KG1 (cell line): ENCODE data around the gene SUN1.

Source experiments
- DNase-seq: peaks from one replicate; lab custom pipeline; 2025; lab: John Stamatoyannopoulos, UW

Gene SUN1

DNA sequence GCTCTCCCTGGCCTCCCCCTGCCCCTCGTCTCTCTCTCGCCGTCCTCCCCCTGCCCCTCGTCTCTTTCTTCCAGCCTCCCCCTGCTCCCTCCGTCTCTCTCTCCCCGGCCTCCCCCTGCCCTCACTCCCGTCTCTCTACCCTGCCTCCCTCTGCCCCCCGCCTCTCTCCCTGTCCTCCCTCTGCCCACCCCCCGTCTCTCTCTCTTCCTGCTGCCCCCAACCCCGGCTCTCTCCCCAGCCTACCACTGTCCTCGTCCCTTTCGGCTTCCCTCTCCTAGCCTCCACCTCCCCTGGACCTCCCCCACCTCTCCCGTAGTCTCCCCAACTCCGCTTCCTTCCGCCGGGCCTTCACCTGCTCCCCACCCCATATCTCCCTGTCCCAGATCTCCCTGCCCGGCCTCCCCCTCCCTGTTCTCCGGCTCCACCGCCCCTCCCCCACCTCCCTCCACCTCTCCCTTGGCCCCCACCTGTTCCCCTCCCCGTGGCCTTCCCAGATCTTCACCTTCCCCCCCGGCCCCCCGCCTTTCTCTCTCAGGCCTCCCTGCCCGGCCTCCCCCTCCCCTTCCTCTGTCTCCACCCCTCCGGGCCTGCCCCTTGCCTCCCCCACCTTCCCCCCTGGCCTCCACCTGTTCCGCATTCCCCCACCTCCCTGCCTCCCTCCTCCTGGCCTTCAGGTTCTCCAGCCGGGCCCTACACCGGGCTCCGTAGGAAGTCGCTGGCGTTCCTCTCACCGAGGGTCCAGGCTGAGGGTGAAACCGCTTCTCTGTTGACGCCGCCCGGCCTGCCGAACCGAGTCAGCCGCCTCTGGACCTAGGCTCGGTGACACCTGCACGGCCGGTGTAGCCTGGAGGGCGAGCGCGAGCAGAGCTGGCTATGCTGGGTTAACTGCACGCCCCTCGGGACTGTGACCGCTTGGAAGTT, 45.3 kb downstream of the SUN1 start:
- DNase-seq: no peak

DNA sequence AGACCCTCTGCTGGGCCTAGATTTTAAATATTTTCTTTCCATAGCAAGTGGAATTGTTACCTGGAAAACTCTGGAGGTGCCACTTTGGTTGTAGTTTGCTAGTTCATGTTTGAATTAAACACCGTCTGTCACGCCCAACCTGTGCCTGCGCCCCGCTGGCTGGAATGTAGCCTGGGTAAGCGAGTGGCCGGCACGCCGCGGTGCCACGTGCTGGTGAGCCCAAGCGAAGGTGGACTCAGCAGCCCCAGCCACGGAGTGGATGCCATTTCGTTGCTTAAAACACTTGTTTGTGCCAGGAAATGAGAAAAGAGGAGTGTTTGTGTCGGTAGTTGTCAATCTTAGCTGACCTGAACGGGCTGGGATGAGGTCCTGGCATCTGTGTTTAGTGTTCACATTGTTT, 46.8 kb downstream of the SUN1 start:
- no peak for DNase-seq

DNA sequence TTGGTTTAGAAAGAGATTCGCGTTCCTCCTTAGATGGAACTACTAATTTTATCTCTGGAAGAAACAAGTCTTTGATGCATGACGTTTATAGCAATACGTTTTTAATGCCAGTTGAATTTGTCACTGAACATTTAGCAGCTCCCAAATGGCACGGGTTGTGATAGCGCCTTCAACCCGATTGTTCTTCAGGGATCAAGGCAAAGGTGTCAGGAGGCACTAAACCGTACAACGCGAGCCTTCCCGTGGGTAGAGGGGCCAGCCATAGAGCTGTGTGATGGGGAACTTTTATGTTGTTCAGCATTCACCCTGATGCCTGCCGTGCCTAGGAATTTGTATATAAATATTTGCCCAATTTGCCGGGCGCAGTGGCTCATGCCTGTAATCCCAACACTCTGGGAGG, 47.4 kb downstream of the SUN1 start:
- no peak for DNase-seq

DNA sequence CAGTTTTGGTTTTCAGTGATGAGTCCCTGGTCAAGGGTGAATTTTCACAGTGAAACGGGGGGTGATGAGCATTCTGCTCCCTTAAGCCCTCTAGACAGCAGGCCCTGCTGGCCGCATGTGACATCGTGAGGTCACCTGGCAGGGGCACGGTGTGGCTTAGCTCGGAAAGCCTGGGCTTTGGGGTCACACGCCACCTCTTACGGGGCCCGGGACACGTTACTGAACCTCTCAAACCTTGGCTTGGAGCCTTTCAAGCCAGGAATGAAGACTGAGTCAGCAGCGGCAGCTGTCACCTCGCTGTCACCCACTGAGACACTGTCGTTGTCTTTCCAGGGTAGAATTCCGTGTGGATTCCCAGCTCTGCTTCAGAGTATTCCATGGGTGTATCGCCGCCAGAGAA, 48.2 kb downstream of the SUN1 start:
- DNase-seq: no peak

DNA sequence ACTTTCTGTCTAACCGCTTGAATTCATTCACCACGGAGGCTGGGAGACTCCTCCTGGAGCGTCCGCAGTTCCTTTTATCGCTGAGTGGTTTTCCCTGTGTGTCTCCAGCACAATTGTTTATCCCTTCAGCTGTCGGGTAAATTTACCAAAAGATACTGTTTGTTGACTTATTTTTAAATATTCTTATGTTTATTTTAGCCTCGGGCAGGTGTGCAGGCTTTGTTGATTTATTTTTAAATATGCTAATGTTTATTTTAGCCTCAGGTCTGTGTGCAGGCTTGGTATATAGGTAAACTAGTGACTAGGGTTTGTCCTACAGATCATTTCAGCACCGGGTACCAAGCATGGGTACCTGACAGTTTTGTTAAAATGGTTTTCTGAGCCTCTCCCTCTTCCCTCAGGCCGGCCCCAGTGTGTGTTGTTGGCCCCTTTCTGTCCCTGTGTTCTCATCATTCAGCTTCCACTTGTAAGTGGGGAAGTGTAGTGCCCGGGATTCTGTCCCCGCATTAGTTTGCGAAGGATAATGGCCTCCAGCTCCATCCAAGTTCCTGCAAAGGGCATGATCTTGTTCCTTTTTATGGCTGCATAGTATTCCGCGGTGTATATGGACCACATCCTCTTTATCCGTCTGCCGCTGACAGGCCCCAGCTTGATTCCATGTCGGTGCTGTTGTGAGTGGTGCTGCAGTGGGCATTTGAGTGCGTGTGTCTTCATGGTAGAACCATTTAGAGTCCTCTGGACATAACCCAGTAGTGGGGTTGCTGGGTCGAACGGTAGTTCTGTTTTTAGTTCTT, 49.4 kb downstream of the SUN1 start:
- no peak for DNase-seq

DNA sequence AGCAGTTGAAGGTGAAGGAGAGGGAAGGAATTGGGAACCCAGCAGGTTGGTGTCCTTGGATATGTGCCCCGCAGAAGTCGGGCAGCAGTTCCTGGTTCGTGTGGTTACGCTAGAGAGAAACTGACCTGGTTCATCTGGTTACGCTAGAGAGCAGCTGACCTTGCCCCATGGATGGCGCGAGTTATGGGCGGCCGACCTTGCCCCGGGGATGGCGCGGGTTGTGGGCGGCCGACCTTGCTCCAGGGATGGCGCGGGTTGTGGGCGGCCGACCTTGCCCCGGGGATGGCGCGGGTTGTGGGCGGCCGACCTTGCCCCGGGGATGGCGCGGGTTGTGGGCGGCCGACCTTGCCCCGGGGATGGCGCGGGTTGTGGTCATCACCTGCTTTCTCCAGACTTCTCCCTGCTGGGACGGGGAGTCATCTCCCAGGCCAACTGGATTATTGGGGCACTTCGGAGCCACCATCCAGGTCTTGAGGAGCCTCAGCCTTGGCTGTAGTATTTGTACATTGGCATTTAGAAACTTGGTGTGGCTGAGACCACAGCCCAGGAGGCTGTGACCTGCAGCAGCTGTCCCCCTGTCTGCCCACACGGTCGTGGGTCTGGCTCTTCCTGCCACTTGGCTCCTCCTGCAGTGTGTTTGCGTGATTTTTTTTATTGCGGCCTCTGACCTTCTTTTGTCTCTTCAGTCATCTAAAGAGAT, 50.2 kb downstream of the SUN1 start:
- no peak for DNase-seq

DNA sequence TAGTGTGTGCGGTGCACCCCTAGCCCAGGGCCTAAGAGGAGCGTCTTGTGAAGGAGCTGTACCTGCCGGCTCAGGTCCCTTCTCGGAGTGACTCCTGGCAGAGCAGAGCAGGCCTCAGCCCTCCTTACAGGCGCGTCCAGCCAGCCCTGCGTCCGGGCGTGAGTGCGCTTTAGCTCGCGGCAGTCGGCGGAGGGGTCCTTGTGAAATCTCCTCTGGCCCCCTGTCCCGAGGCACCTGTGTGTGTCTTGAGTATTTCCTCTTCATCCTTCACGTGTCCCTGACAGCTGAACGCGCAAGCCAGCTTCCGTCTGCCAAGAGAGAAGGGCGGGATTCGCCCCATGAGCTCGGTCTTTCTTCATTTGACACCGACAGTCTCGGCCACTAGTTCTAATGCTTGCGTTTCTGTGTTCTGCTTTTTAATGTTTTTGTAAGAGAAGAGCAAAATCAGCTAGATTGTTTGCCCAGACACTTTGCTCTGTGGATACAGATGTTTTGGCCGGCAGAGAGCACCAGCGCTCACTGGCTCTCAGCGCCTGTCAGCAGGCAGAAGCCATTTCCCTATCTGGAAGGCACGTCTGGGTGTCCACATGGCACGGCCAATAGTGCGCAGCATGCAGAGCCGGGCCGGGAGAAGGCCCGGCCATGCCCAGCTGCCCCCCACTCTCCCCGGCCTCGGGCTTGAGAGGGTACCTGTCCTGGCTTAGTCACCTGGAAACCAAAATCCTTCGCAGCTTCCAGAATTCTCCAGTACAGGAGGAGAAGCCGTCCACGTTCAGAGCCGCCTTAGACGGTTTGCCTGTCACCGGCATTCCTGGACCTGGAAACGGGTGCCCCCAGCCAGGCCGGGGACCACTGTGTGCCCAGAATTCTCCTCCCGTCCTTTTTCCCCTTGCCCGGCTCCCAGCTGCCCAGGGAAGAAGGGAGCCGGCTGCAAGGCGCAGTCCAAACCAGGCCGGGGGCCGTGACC, 51.1 kb downstream of the SUN1 start:
- DNase-seq: no peak

DNA sequence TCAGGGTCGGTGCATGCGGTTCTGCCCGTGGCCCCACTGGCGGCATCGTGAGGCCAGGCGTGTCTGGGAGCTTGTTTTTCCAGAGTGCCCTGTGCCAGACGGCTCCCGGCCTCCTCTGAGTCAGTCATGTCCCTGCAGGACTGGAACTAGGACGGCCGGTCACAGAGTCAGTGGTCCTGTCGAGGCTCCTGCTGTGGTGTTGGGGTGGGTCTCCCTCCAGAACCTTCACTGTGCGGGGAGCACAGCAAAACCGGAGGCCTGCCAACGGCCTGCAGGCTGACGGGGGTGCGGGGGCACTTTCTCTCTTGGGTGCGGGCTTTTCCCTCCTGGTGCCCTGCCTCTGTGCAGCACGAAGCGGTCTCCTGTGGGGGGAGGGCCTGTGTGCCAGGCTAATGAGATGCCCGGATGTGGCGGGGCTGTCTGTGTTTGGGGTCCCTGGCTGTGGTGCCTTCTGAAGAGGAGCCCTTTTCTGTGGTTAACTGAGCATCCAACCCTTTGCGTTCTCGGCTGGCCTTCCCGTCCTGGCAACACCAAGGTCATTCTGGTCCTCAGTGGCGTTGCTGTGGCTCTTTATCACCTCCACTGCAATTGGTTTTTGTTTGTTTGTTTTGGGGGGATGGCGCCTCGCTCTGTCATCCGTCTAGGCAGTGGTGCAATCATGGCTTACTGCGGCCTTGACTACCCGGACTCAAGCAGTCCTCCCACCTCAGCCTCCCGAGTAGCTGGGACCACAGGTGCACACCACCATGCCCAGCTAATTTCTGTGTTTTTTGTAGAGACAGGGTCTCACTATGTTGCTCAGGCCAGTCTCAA, 52.1 kb downstream of the SUN1 start:
- DNase-seq: no peak

DNA sequence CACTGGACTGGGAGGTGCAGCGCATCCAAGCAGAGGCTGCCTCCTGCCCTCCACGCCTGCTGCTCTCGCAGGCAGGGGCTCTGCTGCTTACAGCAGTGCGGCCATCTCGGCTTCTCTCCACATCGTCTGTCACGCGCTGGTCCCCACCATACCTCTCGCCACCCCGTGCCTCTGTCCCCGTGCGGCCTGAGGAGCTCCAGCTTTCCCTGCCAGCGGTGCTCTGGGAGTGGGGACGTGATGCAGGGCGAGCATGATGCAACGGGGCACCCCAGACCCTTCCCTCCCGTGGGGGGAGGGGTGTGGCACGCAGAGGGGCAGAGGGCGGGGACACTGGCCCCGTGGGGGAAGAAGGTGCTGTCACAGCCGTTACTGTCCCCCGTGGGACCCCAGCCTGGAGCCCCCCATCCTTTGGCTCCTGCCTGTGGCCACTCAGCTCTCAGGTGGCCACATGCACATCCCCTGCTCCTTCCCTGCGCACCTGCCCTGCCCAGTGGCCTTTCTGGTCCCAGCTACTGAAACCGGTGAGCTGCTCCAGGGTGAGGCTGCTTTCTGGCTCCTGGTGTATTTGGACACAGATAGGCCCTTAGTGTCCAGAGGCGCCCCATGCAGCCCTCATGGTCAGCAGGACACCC, 53.1 kb downstream of the SUN1 start:
- no peak for DNase-seq

DNA sequence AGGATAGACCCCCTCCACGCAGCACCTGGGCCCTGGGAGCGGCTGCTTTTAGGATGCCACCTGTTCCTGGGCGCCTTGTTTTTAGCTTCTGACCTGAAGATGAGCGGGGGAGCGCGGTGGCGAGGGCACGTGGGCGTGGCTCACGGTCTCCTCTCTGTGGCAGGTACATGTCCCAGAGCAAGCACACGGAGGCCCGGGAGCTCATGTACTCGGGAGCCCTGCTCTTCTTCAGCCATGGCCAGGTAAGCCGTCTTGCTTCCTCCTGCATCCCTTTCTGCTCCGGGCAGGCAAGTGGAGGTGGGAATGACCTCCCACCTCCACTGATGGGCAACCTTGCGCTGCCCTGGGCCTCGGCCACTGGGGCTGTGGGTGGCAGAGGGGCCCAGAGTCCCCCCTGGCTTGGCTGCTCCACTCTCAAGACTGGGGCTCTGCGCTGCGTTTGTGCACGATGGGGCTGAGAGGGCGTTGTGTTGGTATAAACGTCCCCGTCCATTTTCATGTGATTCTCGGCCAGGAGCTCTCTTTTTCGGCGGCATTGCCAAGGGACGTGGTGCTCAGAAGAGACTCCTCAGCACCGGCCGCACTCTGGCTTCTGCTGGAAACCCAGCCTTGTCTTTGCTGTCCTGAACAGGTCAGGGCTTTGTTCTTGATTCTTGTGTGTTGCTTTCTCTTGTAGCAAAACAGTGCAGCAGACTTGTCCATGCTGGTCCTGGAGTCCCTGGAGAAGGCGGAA, 53.8 kb downstream of the SUN1 start:
- no peak for DNase-seq

DNA sequence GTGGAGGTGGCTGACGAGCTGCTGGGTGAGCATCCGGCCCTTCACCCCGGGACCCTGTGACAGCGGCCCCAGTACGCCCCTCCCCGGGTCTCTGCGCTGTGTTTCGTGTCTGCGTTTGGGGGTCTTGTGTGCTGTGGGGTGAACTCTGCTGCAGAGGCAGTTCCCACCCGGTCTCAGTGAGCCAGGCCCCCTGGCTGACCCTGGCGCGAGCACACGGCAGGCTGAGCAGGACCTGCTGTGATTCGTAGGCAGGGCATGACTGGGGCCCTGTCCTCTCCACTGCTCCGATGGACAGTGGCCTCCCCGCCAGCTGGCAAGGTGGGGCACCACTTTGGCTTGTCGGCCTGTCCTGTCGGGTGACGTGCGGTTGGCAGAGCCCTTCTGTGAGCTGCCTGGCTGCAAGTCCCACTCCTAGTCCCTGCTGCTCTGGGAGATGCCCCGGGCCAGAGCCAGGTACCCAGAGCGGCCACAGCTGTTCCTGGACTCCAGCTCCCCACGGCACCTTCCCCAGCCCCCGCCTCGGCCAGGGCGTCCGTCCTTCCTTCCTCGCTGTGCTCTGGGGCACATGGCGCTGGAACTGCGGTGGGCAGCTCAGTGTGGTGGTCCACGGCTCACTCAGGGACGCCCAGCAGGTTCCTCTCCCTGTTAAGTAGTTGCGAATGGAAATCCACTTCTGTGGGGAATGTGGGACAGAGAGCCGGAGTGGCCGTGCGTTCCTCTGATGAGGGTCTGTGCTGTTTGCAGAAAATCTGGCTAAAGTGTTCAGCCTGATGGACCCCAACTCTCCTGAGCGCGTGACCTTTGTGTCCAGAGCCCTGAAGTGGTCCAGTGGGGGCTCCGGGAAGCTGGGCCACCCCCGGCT, 54.6 kb downstream of the SUN1 start:
- DNase-seq: no peak

DNA sequence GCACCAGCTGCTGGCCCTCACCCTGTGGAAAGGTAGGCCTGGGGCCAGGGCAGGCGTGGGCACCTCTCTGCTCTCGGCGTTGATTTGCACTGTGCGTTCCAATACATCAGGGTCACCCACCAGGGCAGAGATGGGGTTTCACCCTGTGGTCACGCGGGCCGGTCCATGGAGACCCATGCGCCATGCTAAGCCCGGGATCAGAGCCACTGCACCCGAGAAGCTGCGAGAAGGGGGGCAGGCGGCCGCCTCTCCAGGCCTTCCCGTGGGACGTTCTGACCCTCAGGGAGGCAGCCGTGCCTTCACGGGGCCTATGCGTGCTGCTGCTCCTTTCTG, 55.2 kb downstream of the SUN1 start:
- no peak for DNase-seq

DNA sequence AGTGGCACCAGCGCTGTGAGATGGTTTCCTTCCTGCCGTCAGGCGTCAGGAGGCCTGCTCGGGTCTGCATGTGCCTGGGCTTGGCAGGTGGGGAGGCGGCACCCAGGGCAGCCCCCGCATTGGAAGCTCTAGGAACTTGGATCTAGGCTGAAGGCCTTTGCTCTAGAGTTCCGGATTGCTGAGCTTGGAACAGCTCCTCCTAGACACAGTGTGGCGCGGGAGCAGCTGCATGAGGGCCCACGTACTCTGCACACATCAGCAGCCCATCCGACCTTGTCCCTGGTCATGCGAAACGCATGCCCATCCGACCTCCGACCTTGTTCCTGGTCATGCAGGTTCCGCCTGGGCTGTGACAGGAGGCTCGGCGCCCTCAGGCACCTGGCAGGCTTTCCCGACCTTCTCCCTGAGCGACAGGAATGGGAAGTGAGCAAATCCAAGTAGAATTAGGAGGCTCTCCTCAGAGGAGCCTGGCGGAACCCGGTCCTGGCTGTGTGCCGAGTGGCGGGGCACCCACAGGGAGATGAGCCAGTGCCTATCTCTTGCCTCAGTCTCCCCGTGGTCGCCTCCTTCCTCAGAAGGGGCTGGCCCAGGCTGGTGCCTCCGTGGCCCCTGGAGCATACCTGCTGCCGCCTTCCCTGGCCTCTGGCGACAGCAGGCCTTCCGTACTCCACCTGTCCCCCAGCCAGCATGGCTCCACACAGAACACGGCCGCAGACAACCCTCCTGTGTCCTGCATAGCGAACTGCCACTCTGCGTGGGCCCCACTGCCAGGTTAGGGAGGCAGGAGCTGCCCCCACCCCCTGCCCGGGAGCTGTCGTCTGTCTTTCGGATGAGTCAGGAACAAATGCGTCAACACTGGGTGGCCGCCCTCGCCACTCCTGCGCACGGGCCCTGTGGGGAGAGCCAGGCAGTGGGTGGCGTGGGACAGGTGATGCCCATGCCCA, 56.1 kb downstream of the SUN1 start:
- no peak for DNase-seq

DNA sequence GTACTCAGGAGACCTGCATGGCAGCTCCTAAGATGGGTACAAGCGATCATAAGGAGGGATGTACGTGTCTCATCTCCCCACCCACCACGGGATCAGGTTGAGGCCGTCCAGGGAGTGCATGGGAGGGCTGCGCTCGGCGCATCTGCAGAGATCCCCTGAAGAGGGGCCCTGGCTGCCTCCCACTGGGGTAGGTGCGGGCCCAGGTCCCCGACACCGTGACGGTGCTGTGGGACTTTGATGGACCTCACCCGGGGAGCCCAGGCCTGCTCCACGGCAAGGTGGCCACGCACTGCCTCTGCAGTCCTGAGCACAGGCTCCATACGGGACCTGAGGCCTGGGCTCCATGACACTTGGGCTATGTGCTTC, 56.7 kb downstream of the SUN1 start:
- no peak for DNase-seq

DNA sequence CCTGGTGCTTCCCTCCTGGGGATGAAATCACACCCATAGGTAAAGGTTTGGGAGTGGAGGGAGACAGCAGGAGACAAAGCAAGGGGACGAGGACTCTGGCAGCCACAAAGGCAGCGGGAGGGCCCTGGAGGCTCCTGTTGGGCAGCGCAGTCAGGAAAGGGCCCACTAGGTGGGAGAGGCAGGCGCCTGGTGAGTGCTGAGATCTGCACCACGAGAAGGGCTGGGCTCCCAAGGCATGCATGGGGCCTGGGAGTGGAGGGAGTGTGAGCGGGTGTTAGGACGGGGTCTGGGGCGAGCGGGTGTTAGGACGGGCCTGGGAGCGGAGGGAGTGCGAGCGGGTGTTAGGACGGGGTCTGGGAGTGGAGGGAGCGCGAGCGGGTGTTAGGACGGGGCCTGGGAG, 57.1 kb downstream of the SUN1 start:
- no peak for DNase-seq

DNA sequence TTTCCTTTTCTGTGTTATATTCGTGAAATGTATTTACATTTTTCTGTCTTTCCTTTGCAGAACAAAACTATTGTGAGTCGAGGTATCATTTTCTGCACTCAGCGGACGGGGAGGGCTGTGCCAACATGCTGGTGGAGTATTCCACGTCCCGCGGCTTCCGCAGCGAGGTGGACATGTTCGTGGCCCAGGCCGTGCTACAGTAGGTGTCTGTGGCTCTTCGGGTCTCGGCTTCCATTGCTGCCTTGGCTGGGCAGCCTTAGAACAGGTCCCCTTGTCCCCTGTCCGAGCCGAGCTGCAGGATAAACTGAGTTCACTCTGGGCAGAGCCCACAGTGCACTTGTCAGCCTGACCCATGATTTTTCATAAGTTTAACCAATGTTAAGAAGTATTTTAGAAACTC, 58.6 kb downstream of the SUN1 start:
- DNase-seq: no peak

DNA sequence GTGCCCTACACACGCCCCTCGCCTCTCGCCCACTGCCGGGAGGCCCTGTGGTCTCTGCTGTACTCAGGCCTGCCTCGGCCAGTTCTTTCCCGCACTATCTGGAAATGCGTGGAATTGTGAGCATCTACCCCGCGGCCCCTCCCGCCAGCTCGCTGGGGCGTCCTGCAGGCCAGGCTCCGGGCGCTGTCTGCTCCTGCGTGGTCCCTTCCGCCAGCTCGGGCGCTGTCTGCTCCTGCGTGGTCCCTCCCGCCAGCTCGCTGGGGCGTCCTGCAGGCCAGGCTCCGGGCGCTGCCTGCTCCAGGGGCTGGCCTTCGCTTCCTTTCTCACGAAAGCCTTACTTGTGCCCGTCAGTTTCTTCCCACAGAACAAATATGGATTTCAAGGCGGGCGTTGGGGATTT, 59.0 kb downstream of the SUN1 start:
- no peak for DNase-seq

DNA sequence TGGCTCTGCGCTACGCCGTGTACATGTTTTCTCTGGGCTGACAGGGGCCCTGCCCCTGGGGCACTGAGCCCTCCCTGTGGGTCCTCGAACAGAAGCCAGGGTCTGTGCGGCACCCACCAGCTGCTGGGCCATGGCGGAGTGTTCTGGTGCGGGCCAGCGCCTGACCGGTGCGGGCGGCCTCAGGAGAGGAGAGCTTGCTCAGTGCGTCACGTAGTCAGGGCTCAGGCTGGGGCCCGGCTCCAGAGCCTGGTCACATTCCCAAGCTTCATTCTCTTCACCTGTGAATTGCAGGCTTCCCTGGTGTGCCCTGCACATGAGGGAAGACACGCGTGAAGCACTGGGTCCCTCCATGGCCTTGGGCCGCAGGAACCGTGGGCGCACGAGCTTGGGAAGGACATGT, 59.5 kb downstream of the SUN1 start:
- no peak for DNase-seq
